ENCODE data around the gene RPP14.

Gene RPP14

DNA sequence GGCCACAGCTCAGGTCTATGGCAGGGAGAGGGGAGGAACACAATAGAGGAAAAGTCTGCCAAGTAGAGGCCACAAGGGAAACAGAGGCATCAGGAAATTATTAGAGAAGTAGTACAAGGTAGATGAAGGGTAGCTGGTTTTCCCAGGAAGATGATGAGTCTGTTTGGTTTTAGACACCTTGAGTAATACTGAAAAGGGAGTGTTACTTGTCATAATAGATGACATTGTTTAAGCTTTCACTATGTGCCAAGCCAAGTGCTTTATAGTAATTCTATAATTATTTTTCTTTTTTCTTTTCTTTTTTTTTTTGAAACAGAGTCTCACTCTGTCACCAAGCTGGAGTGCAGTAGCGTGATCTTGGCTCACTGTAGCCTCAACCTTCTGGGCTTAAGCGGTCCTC, 40.3 kb downstream of the RPP14 start:
- Mint-ChIP-seq H3K27ac (no peak overlapping the region), H3K4me1 (ENCODE audit: low read depth in 2 of 2) (peaks cover 20 to 43% of the 10 kb centered on the region in 2 donors)
- ATAC-seq (replicated peaks), result no peak

DNA sequence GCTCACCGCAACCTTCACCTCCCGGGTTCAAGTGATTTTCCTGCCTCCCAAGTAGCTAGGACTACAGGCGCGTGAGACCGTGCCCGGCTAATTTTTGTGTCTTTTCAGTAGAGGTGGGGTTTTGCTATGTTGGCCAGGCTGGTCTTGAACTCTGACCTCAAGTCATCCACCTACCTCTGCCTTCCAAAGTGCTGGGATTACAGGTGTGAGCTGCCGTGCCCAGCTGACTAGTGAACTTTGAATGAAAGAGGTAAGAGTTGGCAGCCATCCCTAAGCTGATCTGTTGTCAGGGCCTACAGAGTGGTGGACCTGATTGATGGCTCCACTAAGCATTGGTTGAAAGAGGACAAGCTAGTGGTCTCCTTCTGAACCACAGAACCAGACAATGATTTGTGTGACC, 41.9 kb downstream of the RPP14 start:
- Mint-ChIP-seq H3K36me3 (ENCODE audit: insufficient read depth) (peaks cover under 1% of the 10 kb centered on the region), H3K27ac (peak overlapping the region in 1 of 2 donors; percentile 45), H3K27me3 (no peaks in the 10 kb centered on the region), H3K9me3 (no peaks in the 10 kb centered on the region), H3K4me1 (ENCODE audit: low read depth in 2 of 2) (peaks cover 24 to 51% of the 10 kb centered on the region in 2 donors), H3K4me3 (no peak overlapping the region)
- ATAC-seq (replicated peaks) (no peak), DNase-seq (no peak)

More for the DNA sequence above, 40.3 kb downstream of the RPP14 start:
- no peaks in the 10 kb centered on the region for H3K36me3 Mint-ChIP-seq (ENCODE audit: insufficient read depth)
- H3K4me3 Mint-ChIP-seq, result no peak overlapping the region
- no peaks in the 10 kb centered on the region for H3K9me3 Mint-ChIP-seq
- H3K27me3 Mint-ChIP-seq, result no peaks in the 10 kb centered on the region
- no peak for DNase-seq

DNA sequence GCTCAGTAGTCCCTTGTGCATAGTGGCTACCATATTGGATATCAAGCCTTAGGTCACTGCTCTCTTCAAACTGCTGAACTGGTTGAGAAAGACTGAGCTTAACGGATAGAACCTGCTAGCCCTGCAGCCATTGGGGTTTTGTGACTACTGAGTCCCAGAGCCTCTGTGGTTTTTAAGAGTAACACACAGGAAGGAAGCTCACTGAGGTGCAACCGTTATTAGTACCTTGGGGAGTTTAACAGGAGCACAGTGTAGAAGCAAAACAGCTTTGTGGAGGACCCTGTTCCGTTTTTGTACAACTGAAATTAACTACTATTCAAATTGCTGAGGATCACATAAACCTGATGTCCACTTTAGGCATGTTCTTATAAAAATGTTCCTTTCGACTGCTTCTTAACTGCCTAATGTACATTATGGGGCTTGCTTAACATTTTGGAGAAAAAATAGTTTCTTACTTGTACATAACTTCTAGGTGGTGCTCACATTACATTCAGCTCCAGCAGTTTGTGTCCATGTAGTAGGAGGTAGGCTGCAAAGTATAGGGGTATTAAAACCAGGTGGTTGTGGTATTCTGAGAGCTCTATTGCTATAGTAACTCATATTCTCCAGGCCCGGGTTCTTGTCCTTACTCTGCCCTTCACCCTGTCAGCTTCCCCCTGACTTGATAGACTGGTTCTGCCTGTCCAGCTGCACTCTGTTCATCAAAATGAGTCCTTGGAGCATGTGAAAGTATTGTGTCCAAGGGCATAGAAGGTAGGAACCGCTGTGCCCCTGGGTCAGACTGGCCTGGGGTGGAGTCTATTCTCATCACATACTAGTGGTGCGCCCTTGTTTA, 44.0 kb downstream of the RPP14 start:
- no peaks in the 10 kb centered on the region for H3K9me3 Mint-ChIP-seq

DNA sequence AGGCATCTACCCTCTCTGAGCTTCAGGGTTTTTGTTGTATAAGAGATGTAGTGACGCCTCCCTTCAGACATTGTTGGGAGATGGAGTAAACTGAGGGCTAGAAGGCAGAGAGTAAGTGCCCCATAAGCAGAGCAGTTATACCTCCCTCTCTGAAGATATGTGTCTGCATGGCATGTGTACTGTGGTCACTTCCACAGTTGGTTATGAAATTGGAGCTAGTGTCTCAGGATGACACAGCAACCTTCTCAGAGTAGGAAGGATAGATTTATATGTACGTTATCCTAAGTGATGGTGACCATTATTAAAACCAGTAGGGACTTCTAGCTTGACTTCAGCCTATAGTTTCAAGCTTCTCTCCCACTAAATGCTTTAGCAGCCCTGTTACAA, 44.6 kb downstream of the RPP14 start:
- Mint-ChIP-seq H3K9me3 (no peaks in the 10 kb centered on the region), H3K4me3 (peak overlapping the region in 1 of 2 donors; percentile 51), H3K27me3 (no peaks in the 10 kb centered on the region), H3K4me1 (ENCODE audit: low read depth in 2 of 2) (peaks cover 34 to 55% of the 10 kb centered on the region in 2 donors), H3K27ac (peak overlapping the region in 1 of 2 donors; percentile 67), H3K36me3 (ENCODE audit: insufficient read depth) (peaks cover 9% of the 10 kb centered on the region)
- no peak for ATAC-seq (replicated peaks)
- DNase-seq, result no peak

More for the DNA sequence above, 44.0 kb downstream of the RPP14 start:
- Mint-ChIP-seq H3K36me3 (ENCODE audit: insufficient read depth) (peaks cover 9% of the 10 kb centered on the region), H3K27me3 (no peaks in the 10 kb centered on the region), H3K4me3 (peak overlapping the region; percentile 40 to 51), H3K27ac (peak overlapping the region; percentile 38 to 67), H3K4me1 (ENCODE audit: low read depth in 2 of 2) (peaks cover 35 to 56% of the 10 kb centered on the region in 2 donors)
- DNase-seq (no peak), ATAC-seq (replicated peaks) (peak; percentile 49)

DNA sequence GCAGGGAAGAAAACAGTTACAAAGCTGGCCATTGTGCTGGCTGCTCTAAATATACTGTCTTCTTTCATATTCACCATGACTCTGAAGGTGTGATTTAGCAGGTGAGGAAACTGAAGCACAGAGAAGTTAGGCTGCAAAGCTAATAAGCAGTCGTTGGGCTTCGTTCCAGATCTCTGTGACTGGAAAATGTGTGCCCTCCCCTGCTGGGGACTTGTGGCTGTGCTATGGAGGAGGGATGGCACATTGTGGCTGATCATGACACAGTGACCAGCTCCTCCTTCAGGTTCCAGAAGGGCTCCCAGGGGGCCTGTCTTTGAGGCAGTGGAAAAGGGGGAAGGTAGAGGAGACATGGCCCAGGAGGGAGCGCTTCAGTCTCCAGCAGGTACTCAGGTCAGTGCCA, 45.9 kb downstream of the RPP14 start:
- H3K9me3 Mint-ChIP-seq, result no peaks in the 10 kb centered on the region
- no peak overlapping the region for H3K27ac Mint-ChIP-seq
- H3K27me3 Mint-ChIP-seq, result no peaks in the 10 kb centered on the region
- DNase-seq (no peak), ATAC-seq (replicated peaks) (no peak)
- no peak overlapping the region for H3K4me3 Mint-ChIP-seq
- H3K36me3 Mint-ChIP-seq (ENCODE audit: insufficient read depth), result peaks cover 9% of the 10 kb centered on the region
- H3K4me1 Mint-ChIP-seq (ENCODE audit: low read depth in 2 of 2), result peaks cover 31 to 50% of the 10 kb centered on the region in 2 donors

DNA sequence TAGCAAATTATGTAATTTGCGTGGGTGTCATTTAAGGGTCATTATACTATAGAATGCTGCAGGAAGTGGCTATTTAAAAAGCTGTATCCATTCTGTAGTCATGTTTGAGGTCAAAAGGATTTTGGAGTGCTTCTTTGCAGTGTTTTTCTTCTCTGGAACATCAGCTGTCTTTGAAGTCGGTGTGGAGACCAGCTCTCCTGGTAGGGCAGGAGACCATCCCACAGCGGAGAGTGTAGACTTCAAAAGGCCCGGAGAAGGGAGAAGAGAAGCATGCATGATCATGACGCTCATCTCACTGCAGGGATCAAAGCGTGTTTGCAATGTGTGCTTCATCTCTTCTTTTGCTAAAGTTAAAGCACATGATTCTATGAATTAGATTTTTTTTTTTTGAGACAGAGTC, 46.6 kb downstream of the RPP14 start:
- H3K4me3 Mint-ChIP-seq, result no peak overlapping the region
- no peaks in the 10 kb centered on the region for H3K27me3 Mint-ChIP-seq
- H3K27ac Mint-ChIP-seq, result no peak overlapping the region
- peaks cover 9% of the 10 kb centered on the region for H3K36me3 Mint-ChIP-seq (ENCODE audit: insufficient read depth)
- DNase-seq (no peak), ATAC-seq (replicated peaks) (no peak)
- H3K9me3 Mint-ChIP-seq, result no peaks in the 10 kb centered on the region
- peaks cover 33 to 45% of the 10 kb centered on the region in 2 donors for H3K4me1 Mint-ChIP-seq (ENCODE audit: low read depth in 2 of 2)

DNA sequence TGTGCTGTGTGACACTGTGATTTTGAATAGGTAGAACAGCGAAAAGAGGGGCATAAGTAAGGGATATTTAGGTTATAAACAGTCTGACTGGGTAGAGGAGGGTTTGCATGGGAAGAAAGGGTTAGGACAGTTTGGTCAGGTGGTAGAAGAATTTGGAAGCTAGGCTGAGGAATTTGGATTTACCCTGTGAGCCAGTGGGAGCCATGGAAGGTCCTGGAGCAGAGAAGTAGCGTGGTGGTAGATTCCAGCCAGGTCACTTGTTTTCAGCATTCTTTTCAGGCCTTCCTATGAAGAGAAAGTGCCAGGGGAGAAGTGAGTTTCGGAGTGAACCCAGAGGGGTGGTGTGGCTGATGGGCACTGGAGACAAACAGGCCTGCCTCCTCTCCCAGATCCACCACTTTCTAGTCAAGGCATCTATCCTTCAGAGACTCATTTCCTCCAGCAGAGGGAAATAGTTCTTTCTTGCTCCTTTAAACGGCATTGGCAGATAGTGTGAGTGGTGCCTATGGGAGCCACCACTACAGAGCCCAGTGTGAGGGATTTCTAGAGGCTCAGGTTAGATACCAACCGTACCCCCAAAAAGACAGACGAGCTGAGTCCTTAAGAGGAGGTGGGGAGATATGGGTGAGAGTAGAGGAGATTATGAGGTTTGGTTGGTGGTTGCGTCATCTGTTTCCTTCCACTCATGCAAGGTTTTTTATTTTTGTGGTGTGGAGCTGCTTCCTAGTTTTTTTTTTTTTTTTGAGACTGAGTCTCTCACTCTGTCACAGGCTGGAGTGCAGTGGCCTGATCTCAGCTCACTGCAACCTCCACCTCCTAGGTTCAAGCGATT, 47.9 kb downstream of the RPP14 start:
- H3K27me3 Mint-ChIP-seq, result no peaks in the 10 kb centered on the region
- H3K9me3 Mint-ChIP-seq, result no peaks in the 10 kb centered on the region
- H3K27ac Mint-ChIP-seq, result peak overlapping the region; percentile 85 to 93
- ATAC-seq (replicated peaks), result peak; percentile 85
- H3K4me3 Mint-ChIP-seq, result peak overlapping the region; percentile 4 to 61
- H3K36me3 Mint-ChIP-seq (ENCODE audit: insufficient read depth), result peaks cover 9% of the 10 kb centered on the region
- peaks cover 33 to 40% of the 10 kb centered on the region in 2 donors for H3K4me1 Mint-ChIP-seq (ENCODE audit: low read depth in 2 of 2)
- DNase-seq, result no peak

DNA sequence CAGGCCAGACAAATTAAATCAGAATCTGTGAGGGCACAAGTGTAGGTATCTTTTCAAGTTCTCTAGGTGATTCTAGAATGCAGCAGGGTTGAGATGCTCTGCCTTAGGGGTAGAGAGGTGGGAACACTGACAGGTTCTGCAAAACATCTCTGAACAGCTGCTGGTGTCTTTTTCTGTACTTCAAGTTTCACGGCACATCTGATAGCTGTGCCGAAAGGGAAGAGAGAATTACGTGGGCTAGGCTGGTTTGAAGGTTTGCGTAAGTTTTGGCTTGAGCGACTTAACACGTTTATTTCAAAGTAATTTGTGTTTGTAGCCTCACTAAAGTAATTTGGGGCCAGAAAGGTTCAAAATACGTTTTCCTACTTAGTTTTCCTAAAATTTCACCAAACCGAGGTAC, 49.1 kb downstream of the RPP14 start:
- Mint-ChIP-seq H3K9me3 (no peaks in the 10 kb centered on the region), H3K27ac (no peak overlapping the region), H3K4me1 (ENCODE audit: low read depth in 2 of 2) (peaks cover 24 to 30% of the 10 kb centered on the region in 2 donors), H3K27me3 (no peaks in the 10 kb centered on the region), H3K4me3 (no peak overlapping the region), H3K36me3 (ENCODE audit: insufficient read depth) (peaks cover 9% of the 10 kb centered on the region)
- ATAC-seq (replicated peaks), result no peak
- no peak for DNase-seq

DNA sequence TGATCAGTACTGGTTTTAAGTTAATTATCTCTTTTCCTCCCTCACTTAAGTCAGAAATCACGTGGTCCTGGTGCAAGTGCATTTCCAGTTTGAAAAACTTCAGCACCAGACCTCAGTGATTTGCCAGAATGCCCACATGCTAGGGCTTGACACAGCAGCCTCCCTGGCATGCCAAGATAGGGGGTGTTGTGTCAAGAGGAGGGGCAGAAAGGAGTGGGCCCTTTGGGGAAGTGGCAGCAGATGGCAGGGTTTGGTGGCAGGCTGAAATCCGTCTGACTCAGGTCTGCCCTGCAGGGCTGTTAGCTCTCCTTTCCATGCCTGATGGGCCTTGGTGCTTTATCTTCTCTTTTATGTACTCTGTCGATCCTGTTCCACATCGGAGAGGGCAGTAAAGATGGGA, 50.0 kb downstream of the RPP14 start:
- H3K4me3 Mint-ChIP-seq, result no peak overlapping the region
- H3K27me3 Mint-ChIP-seq, result no peaks in the 10 kb centered on the region
- no peaks in the 10 kb centered on the region for H3K9me3 Mint-ChIP-seq
- peaks cover 9% of the 10 kb centered on the region for H3K36me3 Mint-ChIP-seq (ENCODE audit: insufficient read depth)
- no peak overlapping the region for H3K27ac Mint-ChIP-seq
- DNase-seq (no peak), ATAC-seq (replicated peaks) (no peak)
- H3K4me1 Mint-ChIP-seq (ENCODE audit: low read depth in 2 of 2), result peaks cover 21 to 23% of the 10 kb centered on the region in 2 donors

DNA sequence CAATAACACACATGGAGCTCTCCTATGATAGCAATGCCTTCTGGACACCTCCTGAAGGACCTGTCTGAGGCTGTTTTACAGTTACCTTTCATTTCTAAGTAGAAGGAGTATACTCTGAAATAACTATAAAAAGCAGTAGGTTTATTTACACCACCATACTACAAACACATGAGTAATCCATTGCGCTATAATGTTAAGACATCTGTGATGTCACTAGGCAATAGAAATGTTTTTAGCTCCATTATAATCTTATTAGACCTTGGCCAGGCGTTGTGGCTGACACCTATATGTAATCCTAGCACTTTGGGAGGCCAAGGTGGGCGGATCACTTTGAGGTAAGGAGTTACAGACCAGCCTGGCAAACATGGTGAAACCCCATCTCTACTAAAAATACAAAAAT, 51.4 kb downstream of the RPP14 start:
- Mint-ChIP-seq H3K27ac (peak overlapping the region; percentile 15 to 33), H3K36me3 (ENCODE audit: insufficient read depth) (peaks cover 9% of the 10 kb centered on the region), H3K4me3 (no peak overlapping the region), H3K4me1 (ENCODE audit: low read depth in 2 of 2) (peaks cover 19 to 21% of the 10 kb centered on the region in 2 donors), H3K9me3 (no peaks in the 10 kb centered on the region), H3K27me3 (no peaks in the 10 kb centered on the region)
- ATAC-seq (replicated peaks) (no peak), DNase-seq (no peak)

DNA sequence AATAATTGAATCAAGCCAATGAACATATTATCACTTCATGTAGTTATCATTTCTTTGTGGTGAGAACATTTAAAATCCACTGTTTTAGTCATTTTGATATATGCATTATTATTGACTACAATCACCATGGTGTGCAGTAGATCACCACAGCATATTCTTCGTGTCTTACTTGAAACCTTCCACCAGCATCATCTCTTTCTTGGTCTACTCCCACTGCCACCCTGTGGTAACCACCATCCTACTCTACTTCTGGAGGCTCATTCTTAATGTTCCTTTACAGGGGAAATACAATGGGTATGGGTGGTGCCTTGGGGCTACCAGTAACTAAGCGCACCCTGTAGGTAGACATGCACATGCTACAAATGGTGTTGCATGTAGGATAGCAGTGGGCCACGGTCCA, 52.0 kb downstream of the RPP14 start:
- Mint-ChIP-seq H3K4me1 (ENCODE audit: low read depth in 2 of 2) (peaks cover 17 to 18% of the 10 kb centered on the region in 2 donors), H3K36me3 (ENCODE audit: insufficient read depth) (peaks cover 7% of the 10 kb centered on the region), H3K4me3 (no peak overlapping the region), H3K27me3 (no peaks in the 10 kb centered on the region), H3K27ac (no peak overlapping the region), H3K9me3 (no peaks in the 10 kb centered on the region)
- DNase-seq (no peak), ATAC-seq (replicated peaks) (no peak)

DNA sequence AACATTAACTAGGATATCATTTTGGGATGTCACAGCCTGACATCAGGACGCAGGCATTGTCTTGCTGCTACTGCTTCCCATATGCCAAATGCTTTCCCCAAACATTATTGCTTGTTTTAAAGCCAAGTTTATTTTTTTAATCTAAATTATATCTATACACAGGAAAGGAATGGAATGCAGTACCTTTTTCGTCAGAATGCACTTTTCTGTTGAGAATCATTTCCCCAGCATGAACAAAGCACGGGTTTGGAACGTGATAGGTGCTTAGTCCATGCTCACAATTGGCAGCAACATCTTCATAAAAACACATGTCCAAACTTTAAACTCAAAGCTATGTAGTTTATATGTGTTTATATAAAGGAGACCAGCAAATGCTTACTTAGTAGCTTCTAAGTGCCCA, 52.8 kb downstream of the RPP14 start:
- no peak overlapping the region for H3K4me3 Mint-ChIP-seq

DNA sequence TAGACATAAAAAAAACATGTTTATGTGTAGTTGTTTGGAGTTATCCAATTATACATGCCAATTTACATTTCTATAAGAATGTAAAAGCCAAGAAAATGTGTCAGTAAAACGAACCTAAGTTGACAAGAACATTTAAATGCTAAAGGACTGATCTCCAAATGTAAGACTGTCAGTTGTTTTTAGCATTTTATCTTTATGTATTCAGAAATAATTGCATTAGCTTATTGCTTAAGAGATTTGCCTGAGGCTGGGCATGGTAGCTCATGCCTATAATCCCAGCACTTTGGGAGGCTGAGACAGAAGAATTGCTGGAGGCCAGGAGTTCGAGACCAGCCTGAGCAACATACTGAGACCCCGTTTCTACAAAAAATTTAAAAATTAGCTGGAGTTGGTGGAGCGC, 53.6 kb downstream of the RPP14 start:
- no peak overlapping the region for H3K27ac Mint-ChIP-seq
- no peaks in the 10 kb centered on the region for H3K9me3 Mint-ChIP-seq
- ATAC-seq (replicated peaks) (no peak), DNase-seq (no peak)
- no peaks in the 10 kb centered on the region for H3K27me3 Mint-ChIP-seq
- peaks cover 7 to 13% of the 10 kb centered on the region in 2 donors for H3K4me1 Mint-ChIP-seq (ENCODE audit: low read depth in 2 of 2)
- no peak overlapping the region for H3K4me3 Mint-ChIP-seq
- H3K36me3 Mint-ChIP-seq (ENCODE audit: insufficient read depth), result no peaks in the 10 kb centered on the region

More for the DNA sequence above, 52.8 kb downstream of the RPP14 start:
- DNase-seq (no peak), ATAC-seq (replicated peaks) (no peak)
- H3K27me3 Mint-ChIP-seq, result no peaks in the 10 kb centered on the region
- peaks cover 6% of the 10 kb centered on the region for H3K36me3 Mint-ChIP-seq (ENCODE audit: insufficient read depth)
- H3K4me1 Mint-ChIP-seq (ENCODE audit: low read depth in 2 of 2), result peaks cover 12 to 13% of the 10 kb centered on the region in 2 donors
- no peak overlapping the region for H3K27ac Mint-ChIP-seq
- H3K9me3 Mint-ChIP-seq, result no peaks in the 10 kb centered on the region
